ENCODE measurements around the gene TRIM44. TPM values are rescaled to one million over a fixed set of nuclear protein-coding genes. Genes with fewer than 3 reads are reported as not detected.

TRIM44 gene
- total RNA-seq, 1 donor from 2014 or later: 67.4 TPM

GRCh38 chr11:35722641-35723040 lies 60.1 kb downstream of the TRIM44 start:
- Mint-ChIP-seq H3K36me3 (ENCODE audit: low read depth) (peaks cover 15% of the 10 kb centered on the region), H3K4me1 (peaks cover 9% of the 10 kb centered on the region), H3K9me3 (no peaks in the 10 kb centered on the region), H3K27me3 (ENCODE audit: low read depth) (no peaks in the 10 kb centered on the region), H3K27ac (ENCODE audit: unreplicated experiment) (no peak overlapping the region), H3K4me3 (no peak overlapping the region)
- no peak for DNase-seq (ENCODE audit: low read depth, low spot score)
- no peak for TF ChIP-seq CTCF (conservative IDR thresholded peaks at IDR 0.05)

DNA sequence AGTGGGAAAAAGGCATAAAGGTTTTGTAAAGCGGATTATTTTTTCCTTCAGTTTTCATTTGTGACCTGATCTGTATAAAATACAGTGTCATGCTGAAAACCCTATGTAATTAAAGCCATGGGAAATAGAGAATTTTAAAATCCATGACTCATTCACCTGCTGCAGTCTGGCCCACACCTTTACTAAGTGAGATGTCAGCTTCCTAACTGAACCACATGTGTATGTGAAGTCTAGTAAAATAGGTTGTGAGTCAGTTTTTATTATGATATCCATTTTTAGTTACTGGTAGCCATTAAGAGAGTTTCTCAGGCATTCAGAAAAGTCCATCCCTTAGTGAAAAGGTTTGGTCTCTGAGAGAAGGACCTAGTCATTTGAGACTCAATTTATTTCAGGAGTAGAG lies 60.9 kb downstream of the TRIM44 start:
- Mint-ChIP-seq H3K27ac (ENCODE audit: unreplicated experiment) (no peak overlapping the region), H3K4me3 (no peak overlapping the region), H3K36me3 (ENCODE audit: low read depth) (peaks cover 16% of the 10 kb centered on the region), H3K9me3 (no peaks in the 10 kb centered on the region), H3K4me1 (peaks cover 9% of the 10 kb centered on the region), H3K27me3 (ENCODE audit: low read depth) (no peaks in the 10 kb centered on the region)
- no peak for TF ChIP-seq CTCF (conservative IDR thresholded peaks at IDR 0.05)
- no peak for DNase-seq (ENCODE audit: low read depth, low spot score)

DNA sequence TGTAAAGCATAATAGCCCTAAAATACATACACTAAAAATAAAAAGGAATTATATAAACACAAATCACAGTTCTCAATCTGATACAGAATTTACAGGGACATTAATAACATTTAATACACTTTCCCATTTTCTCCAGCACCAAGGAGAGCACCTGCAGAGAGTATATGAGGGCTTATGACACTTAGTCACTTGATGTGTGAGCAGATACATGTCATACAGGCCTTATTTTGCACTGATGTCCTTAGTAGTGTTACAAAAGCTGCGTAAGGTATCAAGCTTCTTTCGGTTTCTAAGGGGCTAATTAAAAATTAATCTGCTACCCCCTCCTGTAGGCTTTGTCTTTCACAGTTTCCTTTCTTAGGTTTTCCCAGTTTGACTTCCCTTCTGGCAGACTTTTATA lies 61.3 kb downstream of the TRIM44 start:
- H3K4me1 Mint-ChIP-seq: peaks cover 9% of the 10 kb centered on the region
- no peak for TF ChIP-seq CTCF (conservative IDR thresholded peaks at IDR 0.05)
- peaks cover 2% of the 10 kb centered on the region for H3K9me3 Mint-ChIP-seq
- no peak overlapping the region for H3K27ac Mint-ChIP-seq (ENCODE audit: unreplicated experiment)
- H3K27me3 Mint-ChIP-seq (ENCODE audit: low read depth): no peaks in the 10 kb centered on the region
- no peak for DNase-seq (ENCODE audit: low read depth, low spot score)
- H3K36me3 Mint-ChIP-seq (ENCODE audit: low read depth): peaks cover 19% of the 10 kb centered on the region
- no peak overlapping the region for H3K4me3 Mint-ChIP-seq

DNA sequence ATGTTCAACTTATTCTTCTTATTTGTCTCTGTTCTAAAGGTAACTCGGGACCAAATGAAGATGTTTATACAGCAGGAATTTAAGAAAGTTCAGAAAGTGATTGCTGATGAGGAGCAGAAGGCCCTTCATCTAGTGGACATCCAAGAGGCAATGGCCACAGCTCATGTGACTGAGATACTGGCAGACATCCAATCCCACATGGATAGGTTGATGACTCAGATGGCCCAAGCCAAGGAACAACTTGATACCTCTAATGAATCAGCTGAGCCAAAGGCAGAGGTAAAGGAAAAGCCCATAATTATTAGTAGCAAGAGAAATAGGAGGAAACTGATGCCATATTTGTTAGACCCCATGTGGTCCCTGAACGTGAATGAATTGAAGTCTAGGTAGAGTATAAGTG lies 63.3 kb downstream of the TRIM44 start:
- Mint-ChIP-seq H3K27me3 (ENCODE audit: low read depth) (no peaks in the 10 kb centered on the region), H3K4me1 (peaks cover 9% of the 10 kb centered on the region), H3K36me3 (ENCODE audit: low read depth) (peaks cover 33% of the 10 kb centered on the region), H3K4me3 (no peak overlapping the region), H3K27ac (ENCODE audit: unreplicated experiment) (no peak overlapping the region), H3K9me3 (peaks cover 6% of the 10 kb centered on the region)
- no peak for TF ChIP-seq CTCF (conservative IDR thresholded peaks at IDR 0.05)
- DNase-seq (ENCODE audit: low read depth, low spot score): no peak

DNA sequence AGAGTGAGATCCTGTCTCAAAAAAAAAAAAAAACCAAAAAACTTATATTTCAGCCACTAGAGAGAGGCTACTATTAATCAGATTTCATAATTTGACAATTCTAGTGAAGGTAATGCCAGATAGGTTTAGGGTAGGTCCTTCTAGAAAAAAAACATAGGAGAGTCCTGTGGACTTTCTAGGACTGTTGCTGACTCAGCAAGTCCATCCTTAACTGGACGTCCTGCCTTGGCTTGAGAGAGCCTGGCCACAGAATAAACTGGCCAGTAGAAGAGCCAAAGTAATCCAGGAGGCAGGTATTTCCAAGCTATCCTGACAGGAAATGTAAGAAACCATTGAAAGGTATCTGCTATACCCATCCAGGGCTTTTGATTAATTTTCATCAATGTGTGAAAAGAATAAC lies 64.6 kb downstream of the TRIM44 start:
- Mint-ChIP-seq H3K9me3 (peaks cover 6% of the 10 kb centered on the region), H3K27me3 (ENCODE audit: low read depth) (no peaks in the 10 kb centered on the region), H3K36me3 (ENCODE audit: low read depth) (peaks cover 41% of the 10 kb centered on the region), H3K4me1 (no peaks in the 10 kb centered on the region), H3K27ac (ENCODE audit: unreplicated experiment) (no peak overlapping the region), H3K4me3 (no peak overlapping the region)
- no peak for DNase-seq (ENCODE audit: low read depth, low spot score)
- TF ChIP-seq CTCF (conservative IDR thresholded peaks at IDR 0.05): no peak

DNA sequence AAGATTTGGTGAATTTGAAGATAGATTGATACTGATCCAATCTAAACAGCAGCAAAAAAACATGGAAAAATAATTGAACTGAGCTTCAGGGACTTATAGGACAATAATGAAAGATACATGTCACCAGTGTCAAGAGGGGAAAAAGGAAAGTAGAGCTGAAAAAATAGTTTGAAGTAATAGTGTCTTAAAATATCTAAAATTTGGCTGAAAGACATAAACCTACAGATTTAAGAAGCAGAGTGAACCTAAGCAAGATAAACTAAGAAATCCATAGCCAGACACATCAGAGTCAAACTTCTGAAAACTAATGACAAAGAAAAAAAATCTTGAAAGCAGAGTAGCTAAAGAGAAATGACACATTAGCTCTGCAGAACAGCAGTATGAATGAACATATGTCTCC lies 67.7 kb downstream of the TRIM44 start:
- Mint-ChIP-seq H3K27me3 (ENCODE audit: low read depth) (no peaks in the 10 kb centered on the region), H3K27ac (ENCODE audit: unreplicated experiment) (no peak overlapping the region), H3K36me3 (ENCODE audit: low read depth) (peaks cover 56% of the 10 kb centered on the region), H3K4me3 (no peak overlapping the region), H3K9me3 (peaks cover 12% of the 10 kb centered on the region), H3K4me1 (peaks cover 3% of the 10 kb centered on the region)
- TF ChIP-seq CTCF (conservative IDR thresholded peaks at IDR 0.05): no peak
- no peak for DNase-seq (ENCODE audit: low read depth, low spot score)
